Stimulated activated CD4-positive, alpha-beta T cell treated with anti-CD3 and anti-CD28 coated beads, TNF-alpha, amount 100 ng/mL, for 48 hours (primary cell): ENCODE data around the gene ZNF66.
"Not testable (repeated sequence)": the region's sequence is repeated elsewhere in the genome, so short reads cannot be mapped to it uniquely, and the experiment has no call there.

Source experiments
- DNase-seq, 3 donors: peaks; one replicate each; pipeline ENCODE4 v3.0.0-alpha.2; 2020; ENCODE audit warnings: low read depth in 3 of 3

ZNF66 gene

DNA sequence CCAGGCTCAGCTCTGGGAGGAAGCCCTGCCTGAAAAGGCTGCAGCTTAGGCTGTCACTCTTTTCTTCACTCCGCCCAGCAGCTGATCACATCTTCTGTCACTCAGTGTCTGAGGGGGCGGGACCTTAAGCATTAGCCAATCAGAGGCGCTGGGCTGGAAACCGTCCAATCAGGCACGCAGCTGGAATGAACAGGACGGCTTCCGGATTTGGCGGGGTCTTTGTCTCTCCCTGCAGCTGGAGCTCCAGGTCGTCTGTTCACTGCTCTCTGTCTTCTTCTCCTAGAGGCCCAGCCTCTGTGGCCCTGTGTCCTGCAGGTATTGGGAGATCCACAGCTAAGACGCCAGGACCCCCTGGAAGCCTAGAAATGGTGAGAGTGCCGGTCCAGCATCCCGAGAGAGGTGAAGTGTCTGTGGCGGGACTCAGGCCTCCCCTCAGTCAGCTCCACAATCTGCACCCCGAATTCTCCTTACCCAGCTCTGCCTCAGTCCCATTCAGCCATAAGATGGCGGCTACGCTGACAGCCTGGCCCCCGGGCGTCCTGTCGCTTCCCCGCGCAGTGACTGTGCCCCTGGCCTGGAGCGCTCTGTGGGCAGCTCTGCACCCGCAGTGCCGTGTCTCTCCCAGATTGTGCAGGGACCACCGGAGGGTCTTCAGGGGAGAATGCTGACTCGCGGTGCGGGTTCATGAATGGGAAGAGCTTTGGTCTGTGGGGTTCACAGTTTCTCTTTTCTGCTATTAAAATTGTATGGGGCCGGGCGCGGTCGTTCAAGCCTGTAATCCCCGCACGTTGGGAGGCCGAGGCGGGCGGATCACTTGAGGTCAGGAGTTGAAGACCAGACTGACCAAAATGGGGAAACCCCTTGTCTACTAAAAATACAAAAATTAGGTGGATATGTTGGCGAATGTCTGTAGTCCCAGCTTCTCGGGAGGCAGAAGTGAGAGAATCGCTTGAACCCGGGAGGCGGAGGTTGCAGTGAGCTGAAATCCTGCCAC lies at the start of gene ZNF66:
Gene ZNF66, plus strand, starts transcription at position 222 of the 994 bp plus-strand sequence. Its CDS starts 144 bp downstream, at position 366.
- peak; percentile 89 to 95 (median 94) for DNase-seq

DNA sequence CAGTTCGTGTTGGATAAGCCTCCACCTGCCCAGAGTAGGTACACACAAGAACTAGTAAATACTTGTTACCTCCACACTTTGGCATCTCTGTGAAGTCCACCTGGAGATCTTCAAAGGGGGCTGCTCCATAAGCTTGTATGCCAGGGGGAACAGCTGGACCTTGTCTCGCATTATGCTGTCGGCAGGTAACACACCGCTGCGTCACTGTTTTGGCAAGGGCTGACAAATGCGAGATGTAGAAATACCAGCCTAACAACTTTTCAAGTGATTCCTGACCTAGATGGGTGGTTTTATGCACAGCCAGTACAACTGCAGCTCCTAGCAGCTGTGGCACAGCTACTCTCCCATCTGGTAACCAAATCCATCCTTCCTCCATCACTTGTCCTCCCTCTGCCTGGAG lies 25.9 kb upstream of the ZNF66 start:
- DNase-seq = not testable (repeated sequence)

DNA sequence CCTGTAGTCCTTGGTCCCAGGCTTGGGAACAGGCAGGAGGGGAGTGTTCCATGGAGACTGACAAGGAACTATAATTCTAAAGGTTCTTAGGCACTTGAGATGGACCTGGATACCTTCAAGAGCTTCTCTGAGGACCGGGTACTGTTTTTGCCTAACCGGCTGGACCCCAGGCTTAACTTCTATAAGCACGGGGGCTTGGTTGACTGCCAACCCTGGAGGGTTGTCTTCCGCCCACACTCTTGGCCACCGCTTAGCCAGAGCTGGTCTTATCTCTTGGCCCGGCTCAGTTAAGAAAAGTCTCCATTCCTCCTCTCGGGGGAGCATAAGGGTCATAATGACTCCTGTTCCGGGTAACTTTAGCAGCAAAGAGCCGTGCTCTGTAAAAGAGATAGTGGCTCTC lies 23.8 kb upstream of the ZNF66 start:
- not testable (repeated sequence) for DNase-seq

DNA sequence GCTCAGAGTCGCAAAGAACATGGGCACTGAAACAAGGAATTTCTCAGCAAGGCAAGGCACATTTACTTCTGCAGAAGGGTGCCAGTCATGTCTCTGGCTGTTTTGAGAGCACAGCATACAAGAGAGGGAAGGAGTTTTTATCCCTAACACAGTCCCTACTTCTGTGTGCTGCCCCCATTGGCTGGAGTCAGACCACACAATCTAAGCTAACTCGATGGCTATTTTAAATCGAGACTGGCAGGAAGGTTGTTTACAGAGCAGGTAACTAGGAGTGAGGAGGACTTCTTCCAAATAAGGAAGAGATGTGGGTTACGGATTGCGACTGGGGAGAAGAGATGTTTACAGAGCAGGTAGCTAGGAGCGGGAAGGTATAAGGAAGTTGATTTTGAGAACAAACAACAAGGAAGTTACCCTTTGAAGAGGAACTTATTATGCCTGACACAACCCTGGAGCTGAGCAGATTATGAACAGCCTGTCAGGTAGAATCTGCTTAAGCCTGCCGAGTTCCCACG lies 6.8 kb upstream of the ZNF66 start:
- DNase-seq = not testable (repeated sequence)

DNA sequence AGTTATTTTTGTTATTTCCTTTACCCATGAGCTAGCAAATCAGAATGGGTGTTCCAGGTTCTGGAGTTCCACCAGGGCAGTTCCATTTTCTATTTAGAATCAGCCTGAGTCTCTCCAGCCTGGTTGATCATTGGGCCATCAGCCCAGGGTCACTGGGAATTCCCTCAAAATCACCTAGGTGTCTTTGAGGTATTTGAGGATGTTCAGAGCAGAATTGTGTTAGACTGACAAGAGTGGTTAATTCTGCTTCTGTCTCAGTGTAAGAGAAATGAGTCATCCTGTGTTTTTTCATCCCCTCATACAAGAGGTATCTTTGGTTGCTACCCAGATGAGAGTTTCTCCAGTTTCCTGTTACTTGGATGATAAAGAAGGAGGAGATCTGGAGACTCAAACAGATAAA lies 11.7 kb downstream of the ZNF66 start:
- DNase-seq = no peak

DNA sequence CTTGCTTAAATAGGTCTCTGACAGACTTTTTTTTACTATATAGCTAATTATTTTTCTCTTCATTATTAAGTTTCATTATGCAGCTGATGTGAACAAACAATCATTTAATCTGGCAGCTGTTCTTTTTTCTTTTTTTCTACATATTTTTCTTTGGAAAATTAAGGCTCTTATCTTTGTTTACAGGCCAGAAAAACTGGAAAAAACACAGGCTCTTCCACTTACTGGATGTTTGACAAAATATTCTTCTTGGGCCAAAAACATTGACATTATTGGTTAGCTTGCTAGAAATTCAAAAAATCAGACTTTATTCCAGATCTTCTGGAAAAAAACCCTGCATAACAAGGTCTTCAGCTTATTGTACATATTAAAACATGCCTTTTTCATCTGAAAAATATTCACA lies 15.7 kb downstream of the ZNF66 start:
- DNase-seq = no peak

DNA sequence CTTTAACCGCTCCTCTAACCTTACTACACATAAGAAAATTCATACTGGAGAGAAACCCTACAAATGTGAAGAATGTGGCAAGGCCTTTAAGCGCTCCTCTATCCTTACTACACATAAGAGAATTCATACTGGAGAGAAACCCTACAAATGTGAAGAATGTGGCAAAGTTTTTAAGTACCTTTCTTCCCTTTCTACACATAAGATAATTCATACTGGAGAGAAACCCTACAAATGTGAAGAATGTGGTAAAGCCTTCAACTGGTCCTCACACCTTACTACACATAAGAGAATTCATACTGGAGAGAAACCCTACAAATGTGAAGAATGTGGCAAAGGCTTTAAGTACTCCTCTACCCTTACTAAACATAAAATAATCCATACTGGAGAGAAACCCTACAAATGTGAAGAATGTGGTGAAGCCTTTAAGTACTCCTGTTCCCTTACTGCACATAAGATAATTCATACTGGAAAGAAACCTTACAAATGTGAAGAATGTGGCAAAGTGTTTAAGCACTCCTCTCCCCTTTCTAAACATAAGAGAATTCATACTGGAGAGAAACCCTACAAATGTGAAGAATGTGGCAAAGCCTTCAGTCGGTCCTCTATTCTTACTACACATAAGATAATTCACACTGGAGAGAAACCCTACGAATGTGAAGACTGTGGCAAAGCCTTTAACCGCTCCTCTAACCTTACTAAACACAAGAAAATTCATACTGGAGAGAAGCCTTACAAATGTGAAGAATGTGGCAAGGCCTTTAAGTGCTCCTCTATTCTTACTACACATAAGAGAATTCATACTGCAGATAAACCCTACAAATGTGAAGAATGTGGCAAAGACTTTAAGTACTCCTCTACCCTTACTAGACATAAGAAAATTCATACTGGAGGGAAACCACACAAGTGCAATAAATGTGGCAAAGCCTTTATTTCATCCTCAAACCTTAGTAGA lies 30.5 kb downstream of the ZNF66 start:
- DNase-seq = not testable (repeated sequence)

DNA sequence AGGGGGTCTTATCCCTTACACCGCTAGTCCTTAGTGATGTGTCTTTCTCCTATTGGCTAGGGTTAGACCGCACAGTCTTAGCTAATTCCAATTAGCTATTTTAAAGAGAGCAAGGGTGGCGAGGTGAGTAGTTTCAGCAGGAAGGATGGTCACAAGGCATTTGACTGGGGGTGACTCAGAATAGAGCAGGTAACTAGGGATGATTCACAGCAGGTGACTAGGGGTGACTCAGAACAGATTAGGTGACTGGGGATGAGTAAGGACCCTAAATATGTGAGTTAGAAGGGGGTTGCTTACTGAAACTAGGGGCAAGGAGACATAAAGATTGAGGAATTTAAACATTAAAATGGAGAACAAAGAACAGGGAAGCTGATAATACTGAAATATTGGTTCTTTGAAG lies 64.3 kb downstream of the ZNF66 start:
- no peak for DNase-seq
